HCT116 (cell line): ENCODE measurements around the gene LTC4S. TPM values are rescaled to one million over a fixed set of nuclear protein-coding genes. Genes with fewer than 3 reads are reported as not detected.

Experiments used
- ATAC-seq: fragments of 200-7000 bp; cut with Tn5 transposase; 2 replicates; pipeline ENCODE4 v1.9.1; 2020; ENCODE audit warnings: mild to moderate bottlenecking, moderate library complexity
- BruUV-seq: library from RNA; stranded (reverse); fragments of 400-500 nt; replicated peaks from 2 replicates; lab custom pipeline; 2021; lab: Mats Ljungman, UMichigan
- CTCF ChIA-PET: fragments of 300-600 bp; sonication (Branson Sonifier 250); formaldehyde crosslinking; loops from one replicate; lab custom pipeline; 2021; ENCODE audit warnings: antibody characterized with exemption; lab: Charles Lee
- POLR2A ChIA-PET: fragments of 300-600, 350-600 bp; sonication (Branson Sonifier 250); formaldehyde crosslinking; loops from one replicate; lab custom pipeline; 2021; ENCODE audit warnings: antibody characterized with exemption; lab: Charles Lee
- RAD21 ChIA-PET, 2 experiments: fragments of 300-600 bp; sonication (Branson Sonifier 250); formaldehyde crosslinking; loops; one replicate each; lab custom pipeline; 2023; ENCODE audit warnings: low total read pairs in 2 of 2; ENCODE audit not compliant: uncharacterized antibody in 2 of 2, unreplicated experiment in 2 of 2, low non-redundant PET in 1 of 2; lab: Charles Lee
- DNase-seq: peaks from one replicate; pipeline ENCODE4 v3.0.0-alpha.2; 2010; ENCODE audit warnings: low read depth, low spot score
- H2AFZ ChIP-seq: fragments of 200-600 bp; shearing (Covaris generic), sonication (generic); 2 replicates; pipeline ENCODE4 v1.6.1; 2017; ENCODE audit warnings: low read depth, mixed run types, mixed read lengths, antibody characterized with exemption, low read length; ENCODE audit not compliant: poor library complexity, severe bottlenecking
- H3K27ac ChIP-seq: 2 replicates; pipeline ENCODE4 v1.5.1; 2012; ENCODE audit warnings: low read depth, low read length
- H3K27me3 ChIP-seq: fragments of 200-600 bp; sonication (generic); 2 replicates; pipeline ENCODE4 v1.6.1; 2016; ENCODE audit warnings: mixed run types, low read length, mixed read lengths; ENCODE audit not compliant: insufficient read depth
- H3K36me3 ChIP-seq, 2 experiments: fragments of 200-500 bp in 1 of 2; fragments of 200-600 bp in 1 of 2; sonication (Bioruptor generic) in 1 of 2; sonication (generic) in 1 of 2; 2 replicates each; pipeline versions ENCODE4 v1.5.1 to v1.6.1; 2014 to 2016; ENCODE audit warnings: low read length in 2 of 2, inconsistent platforms in 1 of 2, mixed read lengths in 1 of 2, mixed run types in 1 of 2; ENCODE audit not compliant: insufficient read depth in 2 of 2, control insufficient read depth in 1 of 2
- H3K4me1 ChIP-seq, 2 experiments: fragments of 200-600 bp in 1 of 2; sonication (generic) in 1 of 2; 2 replicates each; pipeline versions ENCODE4 v1.5.1 to v1.6.1; 2012 to 2017; ENCODE audit warnings: low read length in 2 of 2, inconsistent platforms in 1 of 2, mild to moderate bottlenecking in 1 of 2, mixed read lengths in 1 of 2, mixed run types in 1 of 2, moderate library complexity in 1 of 2; ENCODE audit not compliant: insufficient read depth in 2 of 2, control insufficient read depth in 1 of 2
- H3K4me2 ChIP-seq: fragments of 200-600 bp; sonication (generic); 2 replicates; pipeline ENCODE4 v1.6.1; 2017; ENCODE audit warnings: mixed run types, low read length, mixed read lengths
- H3K4me3 ChIP-seq, 2 experiments: fragments of 200-600 bp in 1 of 2; sonication (generic) in 1 of 2; replicated peaks in 1 of 2; 2 replicates each; pipeline ENCODE4 v1.5.1; 2011 to 2016; ENCODE audit warnings: low read length in 2 of 2, control low read depth in 1 of 2, low read depth in 1 of 2, mild to moderate bottlenecking in 1 of 2, mixed read lengths in 1 of 2, mixed run types in 1 of 2
- H3K79me2 ChIP-seq: fragments of 200-600 bp; sonication (generic); 2 replicates; pipeline ENCODE4 v1.6.1; 2017; ENCODE audit warnings: mild to moderate bottlenecking, mixed run types, low read length, moderate library complexity, mixed read lengths; ENCODE audit not compliant: insufficient read depth
- H3K9ac ChIP-seq: fragments of 200-600 bp; sonication (generic); 2 replicates; pipeline ENCODE4 v1.6.1; 2016; ENCODE audit warnings: low read length, mixed read lengths
- H3K9me2 ChIP-seq: fragments of 200-600 bp; sonication (generic), shearing (Covaris generic); 2 replicates; pipeline ENCODE4 v1.6.1; 2017; ENCODE audit warnings: mixed run types, mild to moderate bottlenecking, moderate library complexity; ENCODE audit not compliant: insufficient read depth
- H3K9me3 ChIP-seq, 2 experiments: fragments of 200-500 bp in 1 of 2; fragments of 200-600 bp in 1 of 2; sonication (Bioruptor generic) in 1 of 2; sonication (generic) in 1 of 2; 2 replicates each; pipeline ENCODE4 v1.6.1; 2014 to 2017; ENCODE audit warnings: low read length in 2 of 2, mixed read lengths in 2 of 2, inconsistent platforms in 1 of 2, low read depth in 1 of 2, mild to moderate bottlenecking in 1 of 2, mixed run types in 1 of 2, moderate library complexity in 1 of 2; ENCODE audit not compliant: control insufficient read depth in 1 of 2, insufficient read depth in 1 of 2
- H4K20me1 ChIP-seq: fragments of 200-600 bp; sonication (generic), shearing (Covaris generic); 2 replicates; pipeline ENCODE4 v1.6.1; 2017; ENCODE audit warnings: mixed run types, mild to moderate bottlenecking, moderate library complexity; ENCODE audit not compliant: insufficient read depth
- FOSL1 ChIP-seq: IDR thresholded peaks from 2 replicates; pipeline ENCODE4 v1.6.1; 2012; ENCODE audit warnings: low read depth
- JUND ChIP-seq: IDR thresholded peaks from 2 replicates; pipeline ENCODE4 v1.6.1; 2012
- POLR2AphosphoS5 ChIP-seq: IDR thresholded peaks from 2 replicates; pipeline ENCODE4 v1.6.1; 2011; ENCODE audit warnings: mild to moderate bottlenecking, low read depth, low read length, moderate library complexity
- REST ChIP-seq: IDR thresholded peaks from 2 replicates; pipeline ENCODE4 v1.6.1; 2012; ENCODE audit warnings: low read depth
- SIN3A ChIP-seq: IDR thresholded peaks from 2 replicates; pipeline ENCODE4 v1.6.1; 2012; ENCODE audit warnings: low read depth
- SRF ChIP-seq: IDR thresholded peaks from 2 replicates; pipeline ENCODE4 v1.6.1; 2012; ENCODE audit warnings: low read depth
- YY1 ChIP-seq: IDR thresholded peaks from 2 replicates; pipeline ENCODE4 v1.6.1; 2011; ENCODE audit warnings: low read length, low read depth, moderate library complexity, mild to moderate bottlenecking; ENCODE audit not compliant: insufficient replicate concordance; ENCODE audit errors: extremely low read depth
- ZBTB33 ChIP-seq: IDR thresholded peaks from 2 replicates; pipeline ENCODE4 v1.6.1; 2011; ENCODE audit warnings: mild to moderate bottlenecking, low read length, moderate library complexity; ENCODE audit not compliant: insufficient replicate concordance; ENCODE audit errors: extremely low read depth
- intact Hi-C: fragments of 100-400 bp; cut with micrococcal nuclease; formaldehyde crosslinking; loops from 2 replicates; pipeline ENCODE4 v1.10.0; 2022
- total RNA-seq: library from RNA; stranded (reverse); gene quantifications from one replicate; pipeline ENCODE4 v1.2.1, GENCODE V29; 2021; ENCODE audit not compliant: unreplicated experiment

Gene LTC4S
- total RNA-seq, 1 experiment from 2014 or later: 5.0 TPM

GRCh38 chr5:179803651-179804554 lies 10.1 kb downstream of the LTC4S start:
- ChIA-PET RAD21 (no interaction called here), POLR2A (no interaction called here), CTCF (interaction anchor here (2.7 kb wide), 1 partner anchor 16 kb away, joined by 8 read pairs; the partner anchor contains the start of gene SQSTM1)
- Histone ChIP-seq H3K9me2 (no peaks in the 10 kb centered on the region), H3K79me2 (peaks cover 45% of the 10 kb centered on the region), H2AFZ (no peak overlapping the region), H4K20me1 (no peaks in the 10 kb centered on the region), H3K36me3 (peaks cover 5 to 12% of the 10 kb centered on the region in 2 experiments; a peak in 1 of 4 replicates), H3K27ac (peak overlapping the region; percentile 99), H3K4me2 (peak overlapping the region; percentile 99), H3K27me3 (no peaks in the 10 kb centered on the region), H3K4me1 (peaks cover 38 to 49% of the 10 kb centered on the region in 2 experiments), H3K9ac (peak overlapping the region; percentile 88), H3K4me3 (peak overlapping the region; percentile 68 to 92; a peak in 2 of 4 replicates), H3K9me3 (no peaks in the 10 kb centered on the region)
- DNase-seq: no peak
- ATAC-seq: no peak
- BruUV-seq: no TSS peak
- TF ChIP-seq SIN3A: no peak
- no peak for TF ChIP-seq YY1
- no peak for TF ChIP-seq SRF
- no peak for TF ChIP-seq JUND
- no peak for TF ChIP-seq POLR2AphosphoS5
- TF ChIP-seq FOSL1: no peak
- TF ChIP-seq REST: no peak
- no peak for TF ChIP-seq ZBTB33
- intact Hi-C loops: loop anchor here (2.0 to 5.0 kb wide), 3 partner anchors 55 to 288 kb away; partner anchors contain the start of genes MRNIP and TBC1D9B
